ENCODE data around the gene PIP4K2C. TPM values are rescaled to one million over a fixed set of nuclear protein-coding genes. Genes with fewer than 3 reads are reported as not detected.

PIP4K2C gene
- total RNA-seq (ENCODE audit: low replicate concordance): 27.6 and 35.6 TPM in 2 replicates
- long read RNA-seq, transcript PIP4K2C-201 (10 exons, 2,924 nt): major isoform, 63 of 76 reads
- long read RNA-seq, partial matches to known transcripts: 7 of 76 reads
- long read RNA-seq, other reads (novel, unspliced or antisense): 2 of 76 reads

GRCh38 chr12:57590864-57591781 is at the start of gene PIP4K2C:
TSS of gene PIP4K2C (plus strand) at chr12:57591192. CDS start at chr12:57591290, 98 bp downstream.
- TF ChIP-seq CTCF (conservative IDR thresholded peaks at IDR 0.05): no peak
- peaks cover 4% of the 10 kb centered on the region for H3K27me3 Mint-ChIP-seq
- peak within 1 kb of the TSS; percentile 92 for H3K27ac Mint-ChIP-seq
- peaks cover 16% of the 10 kb centered on the region for H3K4me1 Mint-ChIP-seq (ENCODE audit: unreplicated experiment)
- H3K36me3 Mint-ChIP-seq: peaks cover 3% of the 10 kb centered on the region
- peak; percentile 84 for DNase-seq (ENCODE audit: extremely low spot score, unreplicated experiment)
- H3K9me3 Mint-ChIP-seq: no peaks in the 10 kb centered on the region
- H3K4me3 Mint-ChIP-seq: peak within 1 kb of the TSS; percentile 95

GRCh38 chr12:57541717-57542116 is 49.3 kb upstream of the PIP4K2C start:
- no peak overlapping the region for H3K4me3 Mint-ChIP-seq
- no peaks in the 10 kb centered on the region for H3K27me3 Mint-ChIP-seq

GRCh38 chr12:57543581-57543980 is 47.4 kb upstream of the PIP4K2C start:
- TF ChIP-seq CTCF (conservative IDR thresholded peaks at IDR 0.05): no peak
- peaks cover 16% of the 10 kb centered on the region for H3K4me1 Mint-ChIP-seq (ENCODE audit: unreplicated experiment)

More at GRCh38 chr12:57541717-57542116, 49.3 kb upstream of the PIP4K2C start:
- H3K4me1 Mint-ChIP-seq (ENCODE audit: unreplicated experiment): peaks cover 11% of the 10 kb centered on the region
- TF ChIP-seq CTCF (conservative IDR thresholded peaks at IDR 0.05): no peak
- no peaks in the 10 kb centered on the region for H3K9me3 Mint-ChIP-seq
- H3K27ac Mint-ChIP-seq: no peak overlapping the region
- peaks cover 17% of the 10 kb centered on the region for H3K36me3 Mint-ChIP-seq
- no peak for DNase-seq (ENCODE audit: extremely low spot score, unreplicated experiment)

GRCh38 chr12:57545809-57546437 is 45.1 kb upstream of the PIP4K2C start:
- no peaks in the 10 kb centered on the region for H3K9me3 Mint-ChIP-seq
- no peaks in the 10 kb centered on the region for H3K36me3 Mint-ChIP-seq
- H3K4me1 Mint-ChIP-seq (ENCODE audit: unreplicated experiment): peaks cover 16% of the 10 kb centered on the region
- H3K27me3 Mint-ChIP-seq: peaks cover 36% of the 10 kb centered on the region
- peak overlapping the region; percentile 93 for H3K27ac Mint-ChIP-seq
- DNase-seq (ENCODE audit: extremely low spot score, unreplicated experiment): no peak
- H3K4me3 Mint-ChIP-seq: peak overlapping the region; percentile 97
- TF ChIP-seq CTCF (conservative IDR thresholded peaks at IDR 0.05): no peak

More at GRCh38 chr12:57543581-57543980, 47.4 kb upstream of the PIP4K2C start:
- H3K4me3 Mint-ChIP-seq: peak overlapping the region; percentile 18
- H3K27ac Mint-ChIP-seq: no peak overlapping the region
- H3K36me3 Mint-ChIP-seq: peaks cover 6% of the 10 kb centered on the region
- no peaks in the 10 kb centered on the region for H3K9me3 Mint-ChIP-seq
- no peak for DNase-seq (ENCODE audit: extremely low spot score, unreplicated experiment)
- peaks cover 16% of the 10 kb centered on the region for H3K27me3 Mint-ChIP-seq

GRCh38 chr12:57546438-57547287 is 44.3 kb upstream of the PIP4K2C start, which contains the start of gene DCTN2:
TSS of gene DCTN2 (minus strand) at chr12:57547192. CDS start at chr12:57547063, 129 bp downstream.
- Mint-ChIP-seq H3K9me3 (no peaks in the 10 kb centered on the region), H3K27ac (peak within 1 kb of the TSS; percentile 93), H3K36me3 (no peaks in the 10 kb centered on the region), H3K27me3 (peaks cover 43% of the 10 kb centered on the region), H3K4me1 (ENCODE audit: unreplicated experiment) (peaks cover 11% of the 10 kb centered on the region), H3K4me3 (peak within 1 kb of the TSS; percentile 97)
- DNase-seq (ENCODE audit: extremely low spot score, unreplicated experiment): peak; percentile 92
- TF ChIP-seq CTCF (conservative IDR thresholded peaks at IDR 0.05): no peak
